Stromal cell of bone marrow (primary cell): ENCODE measurements around the gene PSMB11.
A peak's percentile ranks its signal among the peaks of the same experiment; 100 is the strongest.

Experiments used
- DNase-seq: peaks from one replicate; pipeline ENCODE4 v3.0.0-alpha.2; 2012; ENCODE audit warnings: low read depth

Gene PSMB11

DNA sequence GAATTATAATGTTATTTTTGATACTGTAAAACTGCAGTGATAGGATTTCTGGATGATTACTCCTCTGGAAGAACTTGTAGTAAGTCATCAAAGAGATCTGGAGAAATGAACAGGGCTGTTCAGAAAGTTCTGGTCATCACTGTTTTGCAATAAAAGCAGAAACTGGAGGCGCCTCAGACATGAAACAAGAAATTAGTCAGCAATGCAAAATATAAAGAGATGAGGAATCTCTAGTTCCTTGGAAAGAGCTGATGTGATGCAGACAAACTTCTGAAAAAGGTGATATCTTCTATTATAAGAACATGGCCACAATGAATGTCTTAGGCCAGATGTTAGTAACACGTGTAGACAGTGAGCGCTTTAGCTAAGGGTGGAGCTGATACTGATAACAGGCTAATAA lies 43.4 kb downstream of the PSMB11 start:
- DNase-seq = peak; percentile 36

- DNase-seq = no peak
Measured at GRCh38 chr14:23086565-23086964, 44.6 kb downstream of the PSMB11 start.

- DNase-seq = no peak
Measured at GRCh38 chr14:23089498-23090253, 47.7 kb downstream of the PSMB11 start.

DNA sequence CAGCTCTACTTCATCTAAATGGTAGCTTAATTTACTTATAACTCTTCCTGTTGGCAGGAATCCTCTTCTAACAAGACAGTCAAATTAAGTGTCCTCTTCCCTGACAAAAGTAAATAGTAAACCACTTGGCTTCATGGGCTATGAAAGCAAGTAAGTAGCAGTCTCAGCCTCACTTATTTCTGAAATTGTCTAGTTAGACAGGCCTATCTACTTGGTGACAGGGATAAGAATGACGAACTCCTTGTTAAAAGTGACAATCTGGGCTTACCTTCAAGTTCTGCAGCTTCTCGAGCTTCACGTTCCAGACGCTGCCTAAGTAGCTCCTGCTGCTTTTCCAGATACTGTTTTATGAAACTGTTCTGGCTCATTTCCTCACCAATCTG lies 48.2 kb downstream of the PSMB11 start:
- DNase-seq = no peak

DNA sequence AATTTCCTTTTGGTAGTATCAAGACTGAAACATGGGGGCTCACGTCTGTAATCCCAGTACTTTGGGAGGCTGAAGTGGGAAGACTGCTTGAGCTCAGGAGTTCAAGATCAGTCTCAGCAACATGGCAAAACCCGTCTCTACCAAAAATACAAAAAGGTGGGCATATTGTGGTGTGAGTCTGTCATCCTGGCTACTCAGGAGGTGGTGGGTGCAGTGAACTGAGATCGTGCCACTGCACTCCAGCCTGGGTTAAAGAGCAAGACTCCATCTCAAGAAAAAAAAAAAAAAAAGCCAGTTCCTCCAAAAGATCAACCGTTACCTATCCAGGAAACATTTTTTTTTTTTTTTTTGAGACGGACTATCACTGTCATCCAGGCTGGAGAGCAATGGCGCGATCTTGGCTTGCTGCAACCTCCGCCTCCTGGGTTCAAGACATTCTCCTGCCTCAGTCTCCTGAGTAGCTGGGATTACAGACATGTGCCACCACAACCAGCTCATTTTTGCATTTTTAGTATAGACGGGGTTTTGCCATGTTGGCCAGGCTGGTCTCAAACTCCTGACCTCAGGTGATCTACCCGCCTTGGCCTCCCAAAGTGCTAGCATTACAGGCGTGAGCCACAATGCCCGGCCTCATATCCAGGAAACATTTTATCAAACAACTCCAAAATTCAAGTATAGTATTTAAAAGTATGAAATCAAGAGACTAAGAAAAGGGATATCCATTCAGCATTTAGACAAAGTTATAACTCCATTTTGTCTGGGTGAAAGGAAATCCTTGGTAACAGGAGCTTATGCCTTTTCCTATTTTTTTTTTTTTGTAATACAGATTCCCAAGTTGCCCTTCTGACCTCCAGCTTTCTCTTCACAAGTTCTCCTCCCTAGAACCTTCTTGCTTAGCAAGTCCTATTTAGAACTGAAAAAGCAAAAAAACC lies 49.5 kb downstream of the PSMB11 start:
- no peak for DNase-seq

- DNase-seq = no peak
Measured at GRCh38 chr14:23093104-23093503, 51.1 kb downstream of the PSMB11 start.

DNA sequence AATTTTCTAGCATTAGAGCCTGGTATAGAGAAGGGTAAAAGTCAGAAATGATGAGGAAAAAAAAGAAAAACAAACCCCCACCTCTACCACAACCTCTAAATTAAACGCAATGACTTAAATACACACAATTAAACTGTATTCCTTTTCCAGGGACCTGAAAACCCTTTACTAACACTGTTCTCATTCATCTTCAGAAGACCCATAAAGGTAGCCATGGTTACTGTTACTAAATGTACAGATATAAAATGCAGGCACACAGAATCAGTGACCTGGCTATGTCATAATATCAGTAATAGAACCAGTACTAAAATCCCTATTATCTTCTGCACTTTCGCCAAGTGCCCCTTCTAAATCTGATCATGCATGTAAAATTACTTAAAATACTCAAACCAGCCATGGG lies 51.5 kb downstream of the PSMB11 start:
- DNase-seq = no peak
